ENCODE results near the gene CACNA1H.
"Not testable (repeated sequence)": the region's sequence is repeated elsewhere in the genome, so short reads cannot be mapped to it uniquely, and the experiment has no call there.

The CACNA1H gene

DNA sequence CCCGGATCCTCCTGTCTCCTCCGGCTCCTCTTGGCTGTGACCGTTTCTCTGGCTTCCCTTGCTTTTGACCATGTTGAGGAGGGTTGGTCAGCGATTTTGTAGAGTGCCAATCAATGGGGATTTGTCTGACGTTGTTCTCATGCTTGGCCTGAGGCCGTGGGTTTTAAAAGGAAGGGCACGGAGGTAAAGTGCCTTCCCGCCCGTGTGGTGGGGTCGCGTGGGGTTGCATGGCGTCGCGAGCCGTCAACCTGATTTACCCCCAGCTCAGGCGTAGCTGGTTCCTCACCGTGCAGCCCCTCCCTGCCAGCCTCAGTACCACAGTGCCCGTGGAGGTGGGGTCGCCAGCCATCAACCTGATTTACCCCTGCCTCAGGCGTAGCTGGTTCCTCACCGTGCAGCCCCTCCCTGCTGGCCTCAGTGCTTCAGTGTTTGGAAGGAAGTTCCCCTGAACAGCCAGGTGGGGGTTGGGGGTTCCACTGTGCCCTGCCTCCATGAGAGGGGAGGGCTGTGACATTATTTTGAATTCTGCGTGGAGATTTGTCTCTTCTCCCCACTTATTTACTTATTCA lies 92.6 kb downstream of the CACNA1H start:
- no peak for DNase-seq

GRCh38 chr16:1247903-1248537 lies 95.1 kb downstream of the CACNA1H start:
- DNase-seq, result not testable (repeated sequence)

GRCh38 chr16:1249031-1249755 lies 96.3 kb downstream of the CACNA1H start:
- not testable (repeated sequence) for DNase-seq

GRCh38 chr16:1253701-1254364 lies 100.9 kb downstream of the CACNA1H start:
- DNase-seq, result not testable (repeated sequence)

DNA sequence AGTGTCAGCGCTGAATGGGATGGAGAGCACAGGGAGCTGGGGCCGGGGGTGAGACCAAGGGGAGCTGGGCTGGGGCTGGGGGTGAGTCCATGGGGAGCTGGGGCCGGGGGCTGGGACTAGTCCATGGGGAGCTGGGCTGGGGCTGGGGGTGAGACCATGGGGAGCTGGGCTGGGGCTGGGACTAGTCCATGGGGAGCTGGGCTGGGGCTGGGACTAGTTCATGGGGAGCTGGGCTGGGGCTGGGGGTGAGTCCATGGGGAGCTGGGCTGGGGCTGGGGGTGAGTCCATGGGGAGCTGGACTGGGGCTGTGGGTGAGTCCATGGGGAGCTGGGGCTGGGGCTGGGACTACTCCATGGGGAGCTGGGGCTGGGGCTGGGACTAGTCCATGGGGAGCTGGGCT lies 101.9 kb downstream of the CACNA1H start:
- not testable (repeated sequence) for DNase-seq

- DNase-seq, result not testable (repeated sequence)
These were observed 102.6 kb downstream of the CACNA1H start, which contains the start of gene TPSD1 for GRCh38 chr16:1255276-1256122. Gene TPSD1 (plus strand): TSS chr16:1256069. CDS start chr16:1256281, 212 bp downstream.

DNA sequence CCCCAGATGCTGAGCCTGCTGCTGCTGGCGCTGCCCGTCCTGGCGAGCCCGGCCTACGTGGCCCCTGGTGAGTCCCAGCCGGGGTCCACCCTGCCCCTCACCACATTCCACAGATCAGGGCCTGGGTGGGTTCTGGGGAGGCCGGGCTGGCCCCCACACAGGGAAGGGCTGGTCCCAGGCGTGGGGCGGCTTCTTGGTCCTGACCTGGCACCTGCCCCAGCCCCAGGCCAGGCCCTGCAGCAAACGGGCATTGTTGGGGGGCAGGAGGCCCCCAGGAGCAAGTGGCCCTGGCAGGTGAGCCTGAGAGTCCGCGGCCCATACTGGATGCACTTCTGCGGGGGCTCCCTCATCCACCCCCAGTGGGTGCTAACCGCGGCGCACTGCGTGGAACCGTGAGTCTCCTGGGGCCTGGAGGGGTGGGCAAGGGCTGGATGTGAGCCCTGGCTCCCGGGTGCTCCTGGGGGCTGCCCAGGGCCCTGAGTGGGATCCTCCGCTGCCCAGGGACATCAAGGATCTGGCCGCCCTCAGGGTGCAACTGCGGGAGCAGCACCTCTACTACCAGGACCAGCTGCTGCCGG lies 103.5 kb downstream of the CACNA1H start:
- not testable (repeated sequence) for DNase-seq

DNA sequence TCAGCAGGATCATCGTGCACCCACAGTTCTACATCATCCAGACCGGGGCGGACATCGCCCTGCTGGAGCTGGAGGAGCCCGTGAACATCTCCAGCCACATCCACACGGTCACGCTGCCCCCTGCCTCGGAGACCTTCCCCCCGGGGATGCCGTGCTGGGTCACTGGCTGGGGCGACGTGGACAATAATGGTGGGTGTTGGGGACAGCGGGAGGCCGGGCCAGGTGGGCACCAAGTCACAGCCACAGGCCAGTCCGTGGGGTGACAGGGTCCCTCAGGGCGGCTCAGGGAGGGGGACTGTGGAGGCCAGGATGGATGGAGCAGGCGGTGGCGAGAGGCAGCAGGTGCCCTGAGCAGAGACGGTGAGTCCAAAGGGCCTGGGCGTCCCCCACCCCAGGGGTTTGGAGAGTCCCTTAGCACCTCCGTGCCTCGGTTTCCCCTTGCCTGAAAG lies 104.0 kb downstream of the CACNA1H start:
- DNase-seq, result no peak

DNA sequence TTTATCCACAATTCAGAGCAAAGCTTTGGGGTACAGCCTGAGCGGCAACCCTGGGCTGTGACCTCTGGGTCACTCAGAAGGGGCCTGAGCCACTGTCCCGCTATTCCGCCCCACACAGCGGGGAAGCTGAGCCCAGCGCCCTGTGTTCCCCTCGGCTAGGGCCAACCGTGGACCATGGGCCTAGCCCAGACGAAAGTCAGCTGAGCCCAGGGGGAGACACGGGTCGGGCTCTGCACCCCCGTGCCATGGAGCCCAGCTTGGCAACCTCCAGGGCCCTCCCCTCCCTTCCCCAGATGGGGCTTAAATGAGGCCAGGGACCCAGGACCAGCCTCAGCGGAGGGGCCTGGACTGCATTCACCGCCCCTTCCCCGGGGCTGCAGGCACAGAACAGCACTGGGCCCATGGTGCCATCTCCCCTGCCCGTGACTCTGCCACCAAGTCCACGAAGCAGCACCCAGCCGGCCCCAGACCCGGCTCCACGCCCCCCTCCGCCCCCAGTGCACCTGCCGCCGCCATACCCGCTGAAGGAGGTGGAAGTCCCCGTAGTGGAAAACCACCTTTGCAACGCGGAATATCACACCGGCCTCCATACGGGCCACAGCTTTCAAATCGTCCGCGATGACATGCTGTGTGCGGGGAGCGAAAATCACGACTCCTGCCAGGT lies 104.8 kb downstream of the CACNA1H start:
- no peak for DNase-seq

- no peak for DNase-seq
These were observed 105.3 kb downstream of the CACNA1H start for GRCh38 chr16:1258225-1258600.

GRCh38 chr16:1258906-1259759 lies 106.2 kb downstream of the CACNA1H start:
- no peak for DNase-seq

- no peak for DNase-seq
These were observed 106.8 kb downstream of the CACNA1H start for GRCh38 chr16:1259760-1260068.

GRCh38 chr16:1260101-1260680 lies 107.3 kb downstream of the CACNA1H start:
- DNase-seq, result no peak

DNA sequence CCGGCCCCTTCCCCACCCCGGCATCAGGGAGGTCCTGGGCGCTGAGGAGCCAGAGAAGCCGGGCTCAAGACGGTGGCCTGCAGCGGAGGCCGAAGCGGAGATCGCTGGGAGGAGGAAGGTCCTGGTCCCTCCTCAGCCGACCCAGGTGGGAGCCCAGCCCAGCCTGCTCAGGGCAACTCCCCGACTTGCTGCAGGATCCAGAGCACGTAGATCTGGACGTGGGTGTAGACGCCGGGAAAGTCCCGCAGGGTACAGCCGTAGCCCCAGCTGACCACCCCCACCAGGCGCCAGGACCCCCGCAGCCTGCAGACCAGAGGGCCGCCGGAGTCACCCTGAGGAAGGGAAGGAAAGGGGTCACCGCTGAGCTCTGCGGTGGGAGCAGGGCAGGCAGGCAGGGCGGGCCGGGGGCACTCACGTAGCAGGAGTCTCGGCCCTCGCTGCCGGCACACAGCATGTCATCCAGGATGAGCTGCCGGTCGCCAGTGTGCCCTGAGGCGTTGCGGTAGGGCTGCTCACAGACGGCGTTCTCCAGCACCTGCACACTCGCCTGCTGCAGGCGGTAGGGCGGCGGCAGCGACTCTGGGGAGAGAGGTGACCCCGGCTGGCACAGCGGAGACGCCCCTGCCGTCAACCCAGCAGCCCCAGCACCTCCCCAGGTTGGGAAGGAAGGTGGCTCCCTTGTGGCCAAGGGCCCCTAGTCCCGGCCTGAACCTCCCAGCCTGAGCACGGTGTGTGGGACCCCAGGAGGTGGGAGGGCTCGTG lies 108.4 kb downstream of the CACNA1H start:
- DNase-seq, result no peak

DNA sequence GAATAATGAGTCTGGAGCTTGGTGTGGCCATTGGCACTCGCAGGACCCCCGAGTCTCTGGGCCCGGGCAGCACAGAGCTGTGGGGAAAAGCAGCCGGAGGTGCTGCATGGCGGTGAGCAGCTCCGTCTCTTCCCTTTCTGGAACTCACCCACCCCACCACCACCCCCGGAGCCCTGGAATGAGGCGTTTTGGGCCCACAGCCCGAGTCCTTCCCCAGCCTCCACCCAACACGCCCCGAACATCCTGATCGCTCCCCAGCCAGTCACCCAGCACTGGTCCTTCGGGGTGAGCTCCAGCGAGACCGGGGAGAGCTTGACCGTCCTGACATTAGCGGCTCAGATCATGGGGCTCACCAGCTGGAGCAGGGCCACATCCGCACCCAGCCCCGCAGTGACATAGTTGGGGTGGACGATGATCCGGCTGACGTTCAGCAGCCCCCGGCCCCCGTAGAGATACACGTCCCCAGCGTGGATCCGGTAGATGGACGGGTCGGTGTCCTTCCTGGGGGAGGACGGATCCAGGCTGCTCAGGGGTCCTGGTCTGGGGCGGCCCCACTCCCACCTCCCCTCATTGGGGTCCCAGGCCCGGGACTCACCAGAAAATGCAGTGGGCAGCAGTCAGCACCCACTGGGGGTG lies 109.4 kb downstream of the CACNA1H start:
- no peak for DNase-seq

- no peak for DNase-seq
These were observed 109.9 kb downstream of the CACNA1H start for GRCh38 chr16:1262846-1263221.

- no peak for DNase-seq
These were observed 110.9 kb downstream of the CACNA1H start for GRCh38 chr16:1263591-1264344.
